Aorta (tissue), 5 donors: ENCODE results near the gene KRTAP10-11. TPM values are rescaled to one million over a fixed set of nuclear protein-coding genes. Genes with fewer than 3 reads are reported as not detected.

Experiments used
- ATAC-seq: fragments of 200-7000 bp; cut with Tn5 transposase; one replicate; pipeline ENCODE4 v1.9.1; 2022; ENCODE audit warnings: moderate library complexity; ENCODE audit not compliant: low FRiP score
- DNase-seq, 2 donors: peaks; one replicate each; pipeline ENCODE4 v3.0.0-alpha.2; 2020
- H3K27ac ChIP-seq, 2 donors: one replicate each; pipeline ENCODE4 v1.5.1; 2013; ENCODE audit warnings: low read length in 2 of 2, mild to moderate bottlenecking in 2 of 2, moderate library complexity in 2 of 2, control low read depth in 1 of 2, inconsistent platforms in 1 of 2, low read depth in 1 of 2
- H3K27me3 ChIP-seq, 2 donors: one replicate each; pipeline ENCODE4 v1.6.1; 2013; ENCODE audit warnings: control low read depth in 1 of 2, low read length in 1 of 2, mild to moderate bottlenecking in 1 of 2, moderate library complexity in 1 of 2; ENCODE audit not compliant: insufficient read depth in 2 of 2, control insufficient read depth in 1 of 2
- H3K36me3 ChIP-seq, 2 donors: one replicate each; pipeline ENCODE4 v1.6.1; 2013; ENCODE audit warnings: control low read depth in 1 of 2, low read length in 1 of 2, mild to moderate bottlenecking in 1 of 2; ENCODE audit not compliant: insufficient read depth in 2 of 2, control insufficient read depth in 1 of 2
- H3K4me1 ChIP-seq, 2 donors: one replicate each; pipeline ENCODE4 v1.6.1; 2013; ENCODE audit warnings: low read length in 2 of 2, control low read depth in 1 of 2, mild to moderate bottlenecking in 1 of 2, moderate library complexity in 1 of 2; ENCODE audit not compliant: insufficient read depth in 2 of 2, control insufficient read depth in 1 of 2
- H3K4me3 ChIP-seq, 2 donors: one replicate each; pipeline ENCODE4 v1.5.1; 2013; ENCODE audit warnings: low read length in 2 of 2, control low read depth in 1 of 2, mild to moderate bottlenecking in 1 of 2
- H3K9me3 ChIP-seq: one replicate; pipeline ENCODE4 v1.6.1; 2013; ENCODE audit warnings: mild to moderate bottlenecking, low read length; ENCODE audit not compliant: control insufficient read depth
- WGBS, 2 donors: extraction: QIAGEN DNeasy Blood & Tissue Kit; methylation state at CpG; one replicate each; pipeline ENCODE4 v1.1.7; 2013; 5-methylcytosine and 5-hydroxymethylcytosine counted together
- intact Hi-C, 2 donors: fragments of 100-400 bp; cut with DNase I; formaldehyde crosslinking; loops; one replicate each; pipeline versions ENCODE4 v1.14.2 to v1.15.0; 2022
- polyA plus RNA-seq, 2 donors: library from polyadenylated mRNA; stranded (reverse); fragments of 200-250 nt; gene quantifications; one replicate each; pipeline ENCODE4 v1.2.3, GENCODE V29; 2013
- total RNA-seq, 2 donors: library from RNA; stranded (reverse); fragmentation: NEBNext Ultra II Directional; extraction: Animal tissue kit (Norgen Biotek cat#: 25700); gene quantifications; one replicate each; pipeline ENCODE4 v1.2.1, GENCODE V29; 2021
- donor health status: healthy with polysubstance abuse.
- donor health status: Bipolar disorder and iron deficiency.
- donor health status: DM: no; HTN: no; CAD: no.
- donor health status: DM: no; HTN: no; CAD: no.
- donor health status: DM: yes; HTN: yes; CAD: no.

The KRTAP10-11 gene
- total and polyA plus RNA-seq, 4 donors, result not detected

DNA sequence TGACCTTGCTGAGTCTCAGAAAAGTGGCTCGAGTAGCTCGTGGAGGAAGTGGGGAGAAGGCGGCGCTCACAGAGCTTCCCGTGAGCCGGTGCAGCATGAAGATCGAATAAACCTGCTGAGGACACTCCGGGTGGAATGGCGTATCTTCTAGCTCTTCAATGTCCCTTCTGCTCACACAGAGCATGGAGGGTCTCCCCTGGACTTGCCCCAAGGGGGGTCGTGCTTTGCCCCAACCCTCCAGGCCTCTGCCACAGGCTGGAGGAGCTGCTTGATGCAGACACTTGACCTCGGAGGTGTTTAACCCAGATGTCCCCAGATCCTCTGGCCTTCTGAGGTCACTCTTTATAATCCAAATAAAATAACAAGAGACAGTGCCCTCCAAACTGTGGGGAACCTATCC lies 48.6 kb downstream of the KRTAP10-11 start:
- H3K4me1 ChIP-seq, result no peaks in the 10 kb centered on the region
- DNase-seq (no peak), ATAC-seq (no peak)
- 70 to 71% methylated on average over 11 of the region's 11 CpGs for WGBS, 2 donors
- H3K27ac ChIP-seq, result no peak overlapping the region
- intact Hi-C loops, result no loop called here
- no peaks in the 10 kb centered on the region for H3K9me3 ChIP-seq
- no peak overlapping the region for H3K4me3 ChIP-seq
- no peaks in the 10 kb centered on the region for H3K36me3 ChIP-seq
- no peaks in the 10 kb centered on the region for H3K27me3 ChIP-seq

DNA sequence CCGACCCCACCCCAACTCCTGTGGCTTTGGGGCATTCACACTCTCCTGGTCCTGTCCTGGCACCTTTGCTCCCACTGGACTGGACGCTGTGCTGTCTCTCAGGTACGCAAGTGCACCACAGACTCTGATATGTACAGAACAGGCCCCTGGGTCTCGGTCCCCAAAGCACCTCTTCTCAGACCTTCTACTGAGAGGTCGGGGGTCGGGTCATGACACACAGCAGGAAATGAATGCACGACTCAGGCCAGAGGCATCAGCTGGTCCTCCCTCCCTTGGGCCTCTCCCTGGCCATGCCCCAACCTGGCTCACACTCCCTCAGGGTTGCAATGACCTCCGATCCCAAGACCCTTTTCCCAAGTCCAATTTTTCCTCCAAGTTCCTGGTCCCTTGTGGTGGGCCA lies 49.0 kb downstream of the KRTAP10-11 start:
- intact Hi-C loops, result no loop called here
- WGBS, 2 donors, result 81 to 84% methylated on average over 8 of the region's 8 CpGs
- no peaks in the 10 kb centered on the region for H3K36me3 ChIP-seq
- no peaks in the 10 kb centered on the region for H3K9me3 ChIP-seq
- DNase-seq (no peak), ATAC-seq (no peak)
- H3K4me3 ChIP-seq, result no peak overlapping the region
- H3K27ac ChIP-seq, result no peak overlapping the region
- no peaks in the 10 kb centered on the region for H3K4me1 ChIP-seq
- no peaks in the 10 kb centered on the region for H3K27me3 ChIP-seq

DNA sequence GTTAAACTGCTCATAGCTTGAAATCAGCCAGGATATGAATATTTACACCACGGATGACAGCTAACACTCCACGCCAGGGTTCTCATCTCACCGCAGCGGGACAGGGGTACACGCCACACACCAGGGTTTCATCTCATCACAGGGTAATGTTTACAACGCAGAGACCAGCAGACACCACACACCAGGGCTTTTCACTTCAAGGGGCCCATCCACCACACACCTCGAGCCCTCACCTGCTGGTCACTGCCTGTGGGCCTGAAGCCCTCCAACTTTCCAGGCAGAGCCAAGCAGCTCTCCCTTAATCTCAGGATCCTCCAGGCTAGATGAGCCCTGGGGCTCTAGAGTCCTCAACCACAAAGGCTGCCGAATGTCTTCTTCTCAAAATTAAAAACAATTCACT lies 49.4 kb downstream of the KRTAP10-11 start:
- no peaks in the 10 kb centered on the region for H3K9me3 ChIP-seq
- WGBS, 2 donors, result 88 to 91% methylated on average over 8 of the region's 8 CpGs
- no peak overlapping the region for H3K27ac ChIP-seq
- intact Hi-C loops, result no loop called here
- H3K4me1 ChIP-seq, result no peaks in the 10 kb centered on the region
- ATAC-seq, result no peak
- no peak overlapping the region for H3K4me3 ChIP-seq
- no peak for DNase-seq
- no peaks in the 10 kb centered on the region for H3K27me3 ChIP-seq
- no peaks in the 10 kb centered on the region for H3K36me3 ChIP-seq

DNA sequence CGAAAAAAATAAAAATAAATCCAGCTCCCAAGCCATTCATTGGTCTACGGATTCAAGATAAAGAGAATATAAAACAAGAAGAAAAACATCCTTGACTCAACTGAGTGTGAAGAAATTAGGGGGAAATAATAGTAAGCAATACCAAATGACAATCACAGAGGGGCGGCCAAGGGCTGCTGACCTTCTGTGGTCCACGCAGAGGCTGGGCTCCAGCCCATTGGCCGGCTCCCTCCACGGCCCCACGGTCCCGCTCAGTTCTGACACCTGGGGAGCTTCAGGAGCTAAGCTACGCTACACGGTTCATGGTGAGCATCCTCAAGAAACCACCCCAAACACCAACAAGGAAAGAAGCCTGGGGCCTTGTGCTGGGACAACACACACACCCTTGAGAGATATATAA lies 50.4 kb downstream of the KRTAP10-11 start:
- no peak for ATAC-seq
- H3K36me3 ChIP-seq, result no peaks in the 10 kb centered on the region
- intact Hi-C loops, result no loop called here
- 80 to 81% methylated on average over 10 of the region's 10 CpGs for WGBS, 2 donors
- no peak overlapping the region for H3K27ac ChIP-seq
- no peak for DNase-seq
- no peak overlapping the region for H3K4me3 ChIP-seq
- no peaks in the 10 kb centered on the region for H3K9me3 ChIP-seq
- H3K27me3 ChIP-seq, result no peaks in the 10 kb centered on the region
- H3K4me1 ChIP-seq, result no peaks in the 10 kb centered on the region

Other genes starting within 250 kb of the KRTAP10-11 start
- gene LRRC3, start 190.9 kb upstream of the KRTAP10-11 start, total RNA-seq, result 1 to 10 TPM; 1.6 to 5.3 TPM
- 1 to 10 TPM in 1 of 2 donors, under 1 TPM in 1; 0.63 to 1.5 TPM for gene LRRC3, start 190.9 kb upstream of the KRTAP10-11 start, polyA plus RNA-seq
- gene KRTAP10-1, start 106.2 kb upstream of the KRTAP10-11 start, total RNA-seq, result not detected
- not detected for gene KRTAP10-1, start 106.2 kb upstream of the KRTAP10-11 start, polyA plus RNA-seq
- not detected for gene KRTAP10-2, start 94.9 kb upstream of the KRTAP10-11 start, total RNA-seq
- gene KRTAP10-2, start 94.9 kb upstream of the KRTAP10-11 start, polyA plus RNA-seq, result not detected
- not detected for gene KRTAP10-3, start 87.6 kb upstream of the KRTAP10-11 start, total RNA-seq
- gene KRTAP10-3, start 87.6 kb upstream of the KRTAP10-11 start, polyA plus RNA-seq, result not detected
- not detected for gene KRTAP10-4, start 72.7 kb upstream of the KRTAP10-11 start, total RNA-seq
- gene KRTAP10-4, start 72.7 kb upstream of the KRTAP10-11 start, polyA plus RNA-seq, result not detected
- not detected for gene KRTAP10-5, start 65.8 kb upstream of the KRTAP10-11 start, total RNA-seq
- not detected for gene KRTAP10-5, start 65.8 kb upstream of the KRTAP10-11 start, polyA plus RNA-seq
- gene KRTAP10-6, start 53.9 kb upstream of the KRTAP10-11 start, total RNA-seq, result not detected
- gene KRTAP10-6, start 53.9 kb upstream of the KRTAP10-11 start, polyA plus RNA-seq, result not detected
- not detected for gene KRTAP10-7, start 45.8 kb upstream of the KRTAP10-11 start, total RNA-seq
- not detected for gene KRTAP10-7, start 45.8 kb upstream of the KRTAP10-11 start, polyA plus RNA-seq
- gene KRTAP10-8, start 34.3 kb upstream of the KRTAP10-11 start, total RNA-seq, result not detected
- not detected for gene KRTAP10-8, start 34.3 kb upstream of the KRTAP10-11 start, polyA plus RNA-seq
- gene KRTAP10-9, start 19.3 kb upstream of the KRTAP10-11 start, total RNA-seq, result not detected
- gene KRTAP10-9, start 19.3 kb upstream of the KRTAP10-11 start, polyA plus RNA-seq, result not detected
- gene KRTAP10-10, start 9.1 kb upstream of the KRTAP10-11 start, total RNA-seq, result not detected
- gene KRTAP10-10, start 9.1 kb upstream of the KRTAP10-11 start, polyA plus RNA-seq, result not detected
- gene KRTAP12-4, start 8.2 kb downstream of the KRTAP10-11 start, total RNA-seq, result not detected
- gene KRTAP12-4, start 8.2 kb downstream of the KRTAP10-11 start, polyA plus RNA-seq, result not detected
- not detected for gene KRTAP12-3, start 11.5 kb downstream of the KRTAP10-11 start, total RNA-seq
- not detected for gene KRTAP12-3, start 11.5 kb downstream of the KRTAP10-11 start, polyA plus RNA-seq
- not detected for gene KRTAP12-2, start 20.5 kb downstream of the KRTAP10-11 start, total RNA-seq
- not detected for gene KRTAP12-2, start 20.5 kb downstream of the KRTAP10-11 start, polyA plus RNA-seq
- not detected for gene KRTAP12-1, start 35.7 kb downstream of the KRTAP10-11 start, total RNA-seq
- not detected for gene KRTAP12-1, start 35.7 kb downstream of the KRTAP10-11 start, polyA plus RNA-seq
- gene KRTAP10-12, start 50.8 kb downstream of the KRTAP10-11 start, total RNA-seq, result not detected
- not detected for gene KRTAP10-12, start 50.8 kb downstream of the KRTAP10-11 start, polyA plus RNA-seq
- gene TSPEAR, start 65.2 kb downstream of the KRTAP10-11 start, total RNA-seq, result not detected
- gene TSPEAR, start 65.2 kb downstream of the KRTAP10-11 start, polyA plus RNA-seq, result not detected
- 10 to 100 TPM; 79.5 to 83.6 TPM for gene UBE2G2, start 155.4 kb downstream of the KRTAP10-11 start, total RNA-seq
- gene UBE2G2, start 155.4 kb downstream of the KRTAP10-11 start, polyA plus RNA-seq, result 10 to 100 TPM; 46.8 to 60.0 TPM
- gene SUMO3, start 171.6 kb downstream of the KRTAP10-11 start, total RNA-seq, result 10 to 100 TPM; 63.2 to 68.9 TPM
- gene SUMO3, start 171.6 kb downstream of the KRTAP10-11 start, polyA plus RNA-seq, result 10 to 100 TPM; 35.7 to 88.0 TPM
- 100 to 1,000 TPM; 268 to 271 TPM for gene PTTG1IP, start 227.3 kb downstream of the KRTAP10-11 start, total RNA-seq
- gene PTTG1IP, start 227.3 kb downstream of the KRTAP10-11 start, polyA plus RNA-seq, result 100 to 1,000 TPM; 103 to 191 TPM